A673 (cell line): ENCODE results near the gene ARMH3.

Experiments used
- CTCF ChIP-seq: fragments of 300-800, 200-600 bp; sonication (generic); conservative IDR thresholded peaks from 2 replicates; pipeline ENCODE4 v1.5.1; 2017; ENCODE audit warnings: low read depth, mild to moderate bottlenecking, antibody characterized with exemption, low read length, moderate library complexity, mixed read lengths
- EZH2 ChIP-seq: fragments of 200-600 bp; sonication (generic); IDR thresholded peaks from 2 replicates; pipeline ENCODE4 v1.6.1; 2017; ENCODE audit warnings: borderline replicate concordance, low read depth, mild to moderate bottlenecking, mixed read lengths, antibody characterized with exemption, low read length; ENCODE audit not compliant: poor library complexity, severe bottlenecking

GRCh38 chr10:101894742-101895141 is 161.2 kb downstream of the ARMH3 start:
- TF ChIP-seq CTCF, result no peak
- no peak for TF ChIP-seq EZH2
